NCI-H2227 treated with DMSO at 0.1 percent for 48 hours (cell line): ENCODE results near the gene LRCH1.

Experiments
- DNase-seq: peaks from one replicate; lab custom pipeline; 2025; lab: John Stamatoyannopoulos, UW

LRCH1 gene

DNA sequence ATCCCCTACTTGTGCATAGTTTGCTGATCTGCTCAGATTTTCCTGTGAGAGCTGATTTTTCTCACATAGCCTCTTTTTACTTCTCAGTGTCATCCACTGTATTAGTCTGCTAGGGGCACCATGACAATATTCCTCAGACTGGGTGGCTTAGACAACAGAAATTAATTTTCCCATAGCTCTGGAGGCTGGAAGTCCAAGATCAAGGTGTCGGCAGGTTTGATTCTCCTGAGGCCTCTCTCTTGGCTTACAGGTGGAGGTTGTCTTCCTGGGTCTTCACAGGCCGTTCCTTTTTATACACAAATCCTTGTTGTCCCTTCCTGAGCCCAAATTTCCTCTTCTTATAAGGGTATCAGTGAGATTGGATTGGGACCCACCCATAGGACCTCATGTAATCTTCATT, 9.2 kb downstream of the LRCH1 start:
- no peak for DNase-seq

DNA sequence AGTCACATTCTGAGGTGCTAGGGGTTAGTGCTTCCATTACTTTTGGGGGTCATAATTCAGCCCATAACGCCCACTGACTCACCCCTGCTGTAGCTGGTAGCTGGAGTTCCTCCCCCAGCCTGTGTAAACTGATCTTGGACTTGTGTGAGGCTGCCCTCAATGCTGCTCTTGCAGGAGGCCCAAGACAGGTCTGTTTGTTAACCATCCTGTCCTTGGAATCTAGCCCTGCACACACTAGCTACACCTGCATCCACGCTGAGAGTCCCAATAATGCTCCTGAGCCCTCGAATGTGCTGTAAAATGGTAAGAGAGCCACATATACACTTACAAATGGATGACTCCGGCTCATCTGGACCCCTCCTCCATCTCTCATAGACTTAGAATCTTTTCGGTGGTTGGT, 9.6 kb downstream of the LRCH1 start:
- DNase-seq: no peak

DNA sequence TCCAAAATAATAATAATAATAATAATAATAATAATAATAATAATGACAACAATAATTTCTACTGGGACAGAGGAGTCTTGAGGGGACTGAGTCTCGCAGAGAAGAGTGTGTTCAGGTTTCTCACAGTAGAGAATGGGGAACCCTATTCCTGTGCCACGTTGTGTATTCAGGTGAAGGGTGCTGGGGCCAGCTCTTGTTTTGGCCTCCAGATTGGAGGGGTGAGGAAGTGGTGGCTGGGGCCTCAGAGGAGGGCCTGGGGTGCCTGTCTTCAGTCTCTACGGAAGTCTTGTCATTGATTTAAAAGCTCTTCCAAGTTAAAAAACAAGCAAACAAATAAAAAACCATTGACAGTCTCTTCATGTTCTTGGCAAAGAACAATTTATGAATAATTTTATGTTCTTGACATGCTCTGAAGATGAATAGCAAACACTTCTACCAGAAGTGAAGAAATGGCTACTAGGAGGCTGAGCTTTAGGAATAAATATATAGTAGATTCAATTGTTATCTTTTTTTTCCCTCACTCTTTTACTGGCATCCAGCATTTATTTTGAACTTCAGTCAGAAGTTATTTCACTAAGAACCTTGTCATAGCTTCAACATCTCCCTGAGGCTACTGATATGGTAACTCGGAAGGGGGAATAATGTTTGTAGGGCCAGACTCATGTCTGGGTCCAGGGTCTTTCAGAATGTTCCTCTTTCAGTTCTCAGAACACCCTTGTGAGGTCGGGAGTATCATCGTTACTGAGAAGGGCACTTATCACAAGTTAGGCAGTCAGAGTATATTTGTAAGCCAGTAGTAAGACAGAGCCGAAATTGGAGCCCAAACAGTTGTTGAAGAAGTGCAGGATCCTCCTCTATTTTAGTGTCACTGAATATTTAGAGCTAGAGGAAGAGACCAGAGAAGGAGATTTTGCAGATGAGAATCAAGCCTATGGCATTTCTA, 13.1 kb downstream of the LRCH1 start:
- no peak for DNase-seq

DNA sequence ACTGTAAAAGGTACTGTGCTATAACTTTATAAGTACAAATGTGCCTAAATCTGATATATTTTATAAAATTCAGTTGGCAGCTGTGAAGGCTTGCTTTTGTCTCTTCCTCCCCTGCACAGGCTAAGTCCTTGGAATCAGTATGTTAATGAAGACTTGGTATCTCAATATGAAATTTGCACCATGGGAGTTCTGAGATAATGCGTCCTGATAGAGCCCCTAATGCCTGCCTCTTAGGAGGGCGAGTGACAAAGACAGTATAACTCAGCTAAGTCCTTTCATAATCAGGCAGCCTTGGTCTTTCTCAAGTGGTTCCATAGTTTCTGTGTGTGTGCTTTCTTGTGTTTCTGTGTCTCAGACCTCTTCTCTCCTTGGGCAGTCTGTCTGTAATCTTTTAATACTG, 14.7 kb downstream of the LRCH1 start:
- DNase-seq: no peak

DNA sequence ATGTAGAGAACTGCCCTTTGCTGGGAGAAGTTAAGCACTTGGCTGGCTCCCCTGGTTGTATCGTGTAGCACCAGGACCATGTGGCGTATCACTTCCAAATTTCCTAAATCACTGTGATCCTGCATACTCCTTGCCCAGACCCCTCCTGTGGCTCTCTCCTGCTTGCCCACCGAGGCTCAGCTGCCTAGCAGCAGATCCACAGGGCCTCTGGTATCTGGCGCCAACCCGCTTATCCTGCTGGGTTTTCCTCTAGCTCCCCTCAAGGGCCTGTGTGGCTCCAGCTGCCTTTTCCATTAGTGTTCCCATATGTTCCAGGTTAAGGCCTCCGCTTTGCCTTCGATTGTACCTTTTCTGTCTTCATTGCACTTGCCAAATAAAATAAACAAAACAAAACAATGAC, 16.5 kb downstream of the LRCH1 start:
- DNase-seq: no peak

DNA sequence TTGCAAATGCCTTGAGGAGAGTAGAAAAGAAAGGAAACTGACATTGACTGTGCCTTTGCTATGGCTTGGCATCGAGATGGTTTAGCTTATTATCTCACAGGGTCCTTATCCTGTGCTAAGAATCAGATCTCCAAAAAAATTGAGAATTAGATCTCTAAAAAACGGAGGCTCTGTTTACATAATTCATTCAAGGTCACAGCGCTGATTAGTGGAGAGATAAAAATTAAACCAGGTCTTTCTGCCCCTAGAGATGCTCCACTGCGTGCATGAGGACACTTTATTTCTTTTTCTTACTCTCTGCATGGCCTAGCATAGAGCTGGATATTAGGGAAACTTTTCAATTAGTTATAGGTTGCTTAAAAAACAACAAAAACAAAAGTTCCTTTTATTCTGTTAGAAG, 17.3 kb downstream of the LRCH1 start:
- DNase-seq: no peak

DNA sequence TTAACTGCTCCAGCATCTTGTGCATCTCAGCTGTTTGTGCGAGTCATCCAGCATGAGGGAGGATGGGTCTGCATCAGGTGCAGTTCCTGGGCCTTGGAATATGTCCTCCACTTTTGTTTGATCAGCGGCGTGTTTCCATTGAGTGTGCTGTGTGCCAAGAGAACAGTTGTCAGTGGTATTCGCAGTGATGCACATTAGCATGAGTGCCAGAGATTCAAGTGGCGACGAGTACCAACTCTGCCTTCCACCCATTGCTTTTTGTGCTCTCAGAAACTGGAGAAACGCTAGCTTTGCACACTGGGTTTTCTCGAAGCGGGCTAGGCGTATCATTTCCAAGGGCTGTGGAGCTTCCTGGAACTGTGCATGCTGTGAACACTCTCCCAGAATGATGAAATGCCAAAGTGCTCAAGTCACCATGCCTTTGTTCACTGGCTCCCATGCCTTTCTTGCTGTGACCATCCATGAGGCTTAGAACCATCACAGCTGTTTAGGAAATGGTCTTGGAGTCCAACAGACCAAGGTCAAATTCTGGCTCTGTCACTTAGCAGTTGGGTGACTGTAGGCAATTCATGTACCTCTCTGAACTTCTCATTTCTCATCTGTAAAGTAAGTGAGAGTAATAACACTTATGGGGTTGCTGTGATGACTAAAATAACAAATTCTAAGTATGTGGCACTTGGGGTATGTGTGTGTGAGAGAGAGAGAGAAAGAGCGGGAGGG, 18.4 kb downstream of the LRCH1 start:
- no peak for DNase-seq

DNA sequence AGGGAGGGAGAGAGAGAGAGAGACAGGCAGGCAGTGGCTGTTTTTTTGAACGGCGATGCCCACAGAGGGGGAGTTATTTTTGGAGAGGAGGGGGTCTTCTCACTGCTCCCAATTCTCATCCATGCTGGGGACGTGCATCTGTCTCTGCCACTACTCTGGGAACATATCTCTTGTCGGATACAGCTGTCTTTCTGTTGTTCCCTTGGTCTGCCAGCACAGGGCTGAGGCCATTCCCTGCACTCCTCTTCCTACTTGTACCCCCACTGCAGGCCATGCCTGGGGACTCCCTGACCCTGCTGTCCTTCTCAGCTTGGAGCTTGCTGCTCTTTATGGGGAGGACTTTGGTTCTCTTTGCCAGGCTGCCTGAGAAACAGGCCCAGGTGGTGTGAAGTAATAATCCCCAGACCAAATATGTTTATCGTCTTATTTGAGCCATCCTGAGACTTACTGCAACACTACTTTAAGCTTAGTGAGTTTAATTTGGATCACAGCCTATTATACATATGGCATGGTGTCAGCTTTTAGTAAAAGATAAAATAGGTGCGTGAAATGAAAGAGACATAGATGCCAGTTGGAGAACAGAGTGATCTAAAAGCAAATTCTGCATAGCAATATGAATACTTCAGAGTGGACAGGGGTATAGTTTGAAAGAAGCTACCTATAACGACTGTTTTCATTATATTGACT, 19.1 kb downstream of the LRCH1 start:
- no peak for DNase-seq

DNA sequence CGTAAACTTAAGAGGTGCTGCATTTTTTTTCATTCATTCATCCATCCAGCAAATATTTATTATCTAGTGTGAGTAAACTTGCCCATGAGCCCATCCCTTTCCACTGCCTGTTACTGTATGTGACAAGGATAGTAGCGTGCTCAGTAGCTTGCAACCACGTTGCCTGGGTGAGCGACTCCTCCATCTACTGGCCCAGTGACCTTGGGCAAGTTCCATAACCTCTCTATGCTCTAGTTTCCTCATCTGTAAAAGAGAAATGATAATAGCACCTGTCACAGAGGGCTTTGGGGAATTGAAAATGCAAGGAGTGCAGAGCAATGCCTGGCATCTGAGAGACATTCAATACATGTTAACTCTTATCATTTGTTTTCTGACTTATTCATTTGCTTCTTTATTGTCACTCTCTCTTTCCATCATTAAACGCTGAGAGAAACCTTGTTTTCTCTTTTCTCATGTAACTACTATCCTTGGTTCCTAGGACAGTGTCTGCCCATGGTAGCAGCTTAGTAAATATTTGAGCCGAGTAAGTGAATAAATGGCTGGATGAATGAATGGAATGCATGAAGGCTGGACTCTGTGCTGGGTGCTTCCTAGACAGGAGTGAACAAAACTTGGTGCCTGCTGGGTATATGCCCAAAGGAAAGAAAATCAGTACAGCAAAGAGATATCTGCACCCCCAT, 19.9 kb downstream of the LRCH1 start:
- no peak for DNase-seq

DNA sequence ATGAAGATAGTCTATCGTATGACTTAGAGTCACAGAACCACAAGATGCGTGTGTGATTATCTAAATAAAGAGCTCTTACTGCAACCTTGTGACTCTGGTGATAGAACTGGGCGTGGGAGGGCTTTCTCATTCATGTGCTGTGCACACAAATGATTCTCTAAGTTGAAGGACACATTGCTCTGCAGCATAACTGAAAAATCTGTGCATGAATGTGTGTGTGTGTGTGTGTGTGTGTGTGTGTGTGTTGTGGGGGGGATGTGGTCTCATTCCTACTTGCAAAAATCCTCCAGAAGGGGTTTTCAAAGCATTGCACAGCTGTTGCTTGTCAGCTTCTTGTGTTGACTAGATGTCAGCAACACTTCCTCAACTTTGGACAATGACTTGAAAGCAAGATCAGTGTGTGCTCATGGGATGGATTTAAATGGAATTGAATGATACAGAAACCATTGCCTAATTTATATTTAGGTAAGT, 22.4 kb downstream of the LRCH1 start:
- no peak for DNase-seq

DNA sequence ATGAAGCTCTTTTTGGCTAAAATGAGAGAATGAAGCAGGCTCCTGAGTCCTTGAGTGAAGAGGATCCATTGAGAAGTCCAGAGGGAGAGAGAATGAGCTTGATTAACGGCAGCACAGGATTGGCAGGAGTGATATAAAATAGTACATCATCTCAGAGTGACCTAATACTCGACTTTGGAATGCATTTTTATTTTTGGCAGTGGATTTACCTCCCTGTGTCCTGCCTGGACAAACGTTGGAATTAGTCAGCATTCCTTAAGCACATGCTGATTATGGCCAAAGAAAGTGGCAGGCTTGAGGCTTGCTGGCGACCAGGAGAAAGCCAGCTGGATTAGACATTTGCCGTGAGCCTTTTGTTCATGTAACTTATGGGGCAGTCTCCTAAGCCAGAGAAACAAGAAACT, 22.9 kb downstream of the LRCH1 start:
- DNase-seq: no peak

DNA sequence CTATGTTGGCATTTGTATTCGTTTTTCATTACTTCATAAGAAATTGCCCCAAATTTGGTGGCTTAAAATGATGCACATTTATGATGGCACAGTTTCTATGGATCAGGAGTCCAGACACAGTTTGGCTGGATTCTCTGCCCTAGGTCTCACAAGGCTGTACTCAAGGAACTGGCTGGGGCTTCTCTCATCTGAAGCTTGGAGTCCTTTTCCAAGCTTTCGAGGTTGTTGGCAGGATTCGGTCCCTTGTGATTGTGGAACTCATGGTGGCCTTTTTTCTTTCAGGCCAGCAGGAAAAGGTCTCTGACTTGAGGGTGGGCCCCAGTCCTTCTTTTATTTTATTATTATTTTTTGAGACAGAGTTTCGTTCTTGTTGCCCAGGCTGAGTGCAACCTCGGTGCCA, 23.8 kb downstream of the LRCH1 start:
- DNase-seq: no peak

DNA sequence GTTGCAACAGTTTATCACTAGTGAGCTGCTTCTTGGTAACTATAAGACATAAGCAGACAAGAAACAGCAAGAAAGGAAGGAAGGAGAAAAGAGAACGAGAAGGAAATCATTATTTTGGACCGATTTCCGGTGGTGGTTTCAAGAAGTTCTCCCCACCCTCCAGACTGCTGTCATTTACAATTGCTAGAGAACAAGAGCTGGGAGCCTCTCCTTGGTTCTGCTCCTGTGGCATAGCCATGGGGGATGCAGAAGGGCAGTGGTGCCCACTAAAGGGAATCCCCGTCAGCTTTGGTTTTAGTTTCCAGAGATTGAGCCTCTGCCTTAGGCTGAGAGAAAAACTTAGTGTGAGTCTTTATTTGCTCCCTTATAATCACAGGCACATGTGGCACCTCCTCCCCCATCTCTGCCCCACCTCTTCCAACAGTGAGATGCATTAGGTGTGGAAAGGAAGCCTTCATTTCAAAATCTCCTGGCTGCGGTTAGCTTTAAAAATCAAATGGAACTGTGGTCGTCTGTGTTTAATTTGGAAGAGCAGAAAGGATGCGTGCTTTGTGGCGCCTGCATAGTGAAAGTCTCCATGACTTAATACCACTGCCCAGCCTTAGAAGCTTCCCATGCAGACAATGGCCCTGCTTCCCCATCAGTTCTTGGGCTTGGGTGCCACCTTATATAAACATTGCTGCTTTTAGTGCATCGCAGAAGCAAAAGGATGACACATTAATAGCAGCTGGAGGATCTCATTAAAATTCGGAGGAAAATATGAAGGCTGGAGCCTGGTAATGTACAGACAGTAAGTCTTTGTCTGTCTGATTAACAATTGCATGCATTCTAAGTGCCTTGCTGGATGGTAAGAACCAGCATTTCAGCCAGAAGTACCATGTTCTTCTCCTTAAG, 25.0 kb downstream of the LRCH1 start:
- no peak for DNase-seq

DNA sequence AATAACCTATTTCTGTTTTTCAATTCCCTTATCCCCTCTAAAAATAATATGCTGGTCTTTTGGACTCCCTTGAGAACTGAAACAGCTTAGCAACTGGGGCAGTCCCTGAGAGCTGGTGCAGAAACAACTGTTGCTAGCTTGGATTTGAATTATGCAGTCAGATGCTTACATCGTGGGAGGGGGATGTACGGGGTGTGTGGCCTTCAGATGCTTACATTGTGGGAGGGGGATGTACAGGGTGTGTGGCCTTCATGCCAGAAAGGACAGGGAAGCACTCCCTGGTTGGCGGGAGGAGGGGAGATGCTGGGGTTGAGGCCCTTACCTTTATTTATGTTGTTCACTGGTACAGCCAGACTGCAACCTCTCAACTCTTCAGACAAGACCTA, 25.6 kb downstream of the LRCH1 start:
- DNase-seq: no peak

DNA sequence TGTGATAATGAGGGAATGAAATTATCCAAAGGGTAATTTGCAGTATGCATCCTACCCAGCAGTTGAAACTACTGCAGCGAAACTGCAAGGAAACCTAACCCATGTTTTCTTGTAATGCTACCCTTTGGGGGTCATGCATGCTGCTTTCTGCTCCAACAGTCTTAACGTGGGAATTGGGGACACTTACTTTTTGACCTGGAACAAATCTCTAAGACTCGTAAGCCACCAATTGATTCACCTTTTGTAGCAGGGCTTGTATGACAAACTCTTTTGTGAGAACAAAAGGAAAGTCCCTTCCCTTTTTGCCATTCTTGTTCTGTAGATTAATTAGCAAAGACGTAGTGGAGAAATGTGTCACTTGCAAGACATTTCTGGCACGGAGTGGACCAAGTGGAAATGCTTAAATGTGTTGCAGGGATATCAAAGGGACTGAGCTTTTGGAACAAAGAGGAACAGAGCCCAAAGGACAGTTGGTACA, 27.4 kb downstream of the LRCH1 start:
- no peak for DNase-seq

DNA sequence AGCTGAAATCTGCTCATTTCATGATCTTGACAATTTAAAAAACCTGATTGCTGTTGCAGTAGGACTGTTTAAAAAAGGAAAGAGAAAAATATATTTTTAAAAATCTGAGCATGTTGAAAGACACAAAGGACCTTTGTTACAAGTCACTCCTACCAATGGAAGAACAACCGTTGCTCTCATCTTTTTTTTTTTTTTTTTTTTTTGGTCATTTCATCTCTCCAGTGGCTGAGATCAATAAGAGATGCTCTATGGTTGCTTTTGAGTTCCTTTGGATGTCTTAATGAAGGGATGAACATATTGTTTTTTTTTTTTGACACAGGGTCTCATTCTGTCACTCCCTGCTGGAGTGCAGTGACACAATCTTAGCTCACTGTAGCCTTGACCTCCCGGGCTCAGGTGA, 29.2 kb downstream of the LRCH1 start:
- no peak for DNase-seq

DNA sequence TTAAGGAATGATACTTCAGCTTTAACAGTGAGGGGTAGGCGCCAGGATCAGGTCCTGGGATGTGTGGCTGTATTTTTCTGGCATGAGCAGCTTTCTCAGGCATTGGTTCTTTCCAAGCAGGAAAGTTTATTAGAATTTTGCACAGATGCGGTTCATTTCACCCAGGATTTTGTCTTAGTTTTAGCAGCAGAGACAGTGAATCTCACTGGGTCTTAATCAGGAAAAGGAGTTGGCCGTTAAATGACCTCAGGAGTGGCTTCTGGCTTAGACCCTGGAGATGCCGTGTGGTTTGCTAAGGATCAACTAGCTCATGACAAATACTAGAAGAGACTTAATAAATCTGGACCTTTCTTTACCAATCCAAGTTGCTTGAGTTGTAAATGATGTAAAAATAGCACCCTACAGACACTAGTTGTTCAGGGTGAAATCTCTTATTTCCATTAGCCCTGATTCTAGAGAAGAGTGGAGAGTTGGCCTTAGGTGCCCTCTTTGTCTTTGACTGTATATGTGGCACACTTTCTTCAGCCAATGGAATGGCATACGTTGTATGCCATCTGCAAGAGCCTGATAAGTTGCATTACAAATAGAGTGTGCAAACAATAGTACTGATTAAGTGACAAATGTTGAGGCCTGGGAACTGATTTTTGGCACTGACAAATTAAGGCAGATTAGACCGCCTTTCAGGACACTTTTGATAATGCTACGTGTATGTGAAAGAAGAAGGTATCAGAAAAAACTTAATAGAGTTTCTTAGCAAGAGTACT, 34.0 kb downstream of the LRCH1 start:
- no peak for DNase-seq

DNA sequence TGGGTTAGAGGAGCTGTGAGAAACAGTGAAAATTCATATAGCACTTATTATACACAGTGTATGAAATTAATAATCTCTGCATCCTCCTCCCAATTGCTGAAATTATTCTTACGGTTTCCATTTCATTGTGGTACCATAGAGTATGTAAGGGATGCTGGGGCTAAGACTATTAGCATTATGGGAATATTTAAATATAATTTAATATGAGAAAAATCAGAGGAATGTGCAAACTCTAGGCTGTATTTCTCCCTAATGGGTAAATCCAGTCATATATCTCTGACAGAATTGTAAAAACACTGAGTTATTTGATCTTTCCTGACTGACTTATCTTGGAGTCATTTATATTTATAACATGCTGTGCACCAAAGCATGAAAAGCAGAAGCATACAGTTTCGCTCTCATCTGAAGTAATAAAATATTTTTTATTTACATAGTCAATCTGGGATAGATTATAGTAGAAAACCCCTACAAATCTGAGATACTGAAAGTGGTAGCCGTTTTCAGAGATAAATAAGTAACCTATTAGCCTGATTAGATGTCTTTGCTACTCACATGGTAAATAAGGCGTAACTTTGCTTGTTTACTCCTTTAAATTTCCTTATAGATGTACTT, 34.9 kb downstream of the LRCH1 start:
- DNase-seq: no peak

DNA sequence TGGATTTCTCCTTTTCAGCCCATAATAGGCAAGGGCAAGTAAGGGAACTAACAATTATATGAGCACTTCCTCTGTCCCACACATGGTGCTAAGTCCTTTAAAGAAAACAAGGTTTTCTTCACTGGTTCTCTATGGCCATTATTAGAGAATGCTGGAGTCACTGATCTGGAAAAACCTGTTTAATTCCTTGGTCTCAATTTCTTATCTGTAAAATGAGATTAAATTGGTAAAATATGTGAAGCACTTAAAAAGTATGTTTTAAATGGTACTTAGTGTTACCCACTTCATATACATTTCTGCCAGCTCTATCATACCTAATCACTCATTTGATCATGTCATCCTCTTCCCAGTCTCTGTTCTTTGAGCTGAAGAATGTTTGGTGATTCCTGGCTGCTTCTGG, 39.4 kb downstream of the LRCH1 start:
- no peak for DNase-seq

DNA sequence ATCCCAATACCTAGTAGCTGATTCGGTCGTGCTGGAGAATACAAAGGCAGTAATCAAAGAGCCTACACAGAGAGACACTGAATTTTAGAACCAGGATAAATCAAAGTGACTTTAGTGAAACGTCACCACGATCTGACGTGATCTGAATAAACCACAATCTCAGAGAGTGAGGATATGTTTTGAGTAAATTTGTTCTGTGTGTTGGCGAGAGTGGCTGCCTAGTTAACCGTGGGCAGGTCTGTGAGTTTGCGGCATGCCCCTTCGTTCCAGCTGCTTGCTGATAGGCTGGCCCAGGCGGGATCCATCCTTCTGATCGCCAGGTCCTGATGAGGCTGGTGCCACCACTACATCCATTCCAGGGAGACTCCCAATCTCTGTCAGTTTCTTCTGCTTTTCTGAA, 40.4 kb downstream of the LRCH1 start:
- no peak for DNase-seq
